Spleen (tissue), 11 donors: ENCODE measurements around the gene NCOA7. TPM values are rescaled to one million over a fixed set of nuclear protein-coding genes. Genes with fewer than 3 reads are reported as not detected.
A peak's percentile ranks its signal among the peaks of the same experiment; 100 is the strongest.

Experiments
- DNase-seq: peaks from one replicate; pipeline ENCODE4 v3.0.0-alpha.2; 2020
- H3K27ac ChIP-seq, 8 donors: fragments of 200-600 bp; sonication (generic) in 7 of 8; 1 replicate in 4 of 8; 2 replicates in 4 of 8; pipeline versions ENCODE4 v1.5.0 to v1.8.0; 2016 to 2021; ENCODE audit warnings: inconsistent platforms in 4 of 8, mild to moderate bottlenecking in 4 of 8, moderate library complexity in 1 of 8
- H3K27me3 ChIP-seq, 7 donors: fragments of 200-600 bp; sonication (generic) in 6 of 7; replicated peaks in 1 of 7; 1 replicate in 4 of 7; 2 replicates in 3 of 7; pipeline versions ENCODE4 v1.5.0 to v1.8.0; 2016 to 2021; ENCODE audit warnings: inconsistent platforms in 3 of 7, mild to moderate bottlenecking in 1 of 7
- H3K36me3 ChIP-seq, 6 donors: fragments of 200-600 bp; sonication (generic) in 5 of 6; 1 replicate in 4 of 6; 2 replicates in 2 of 6; pipeline versions ENCODE4 v1.5.0 to v1.8.0; 2016 to 2021; ENCODE audit warnings: inconsistent platforms in 2 of 6
- H3K4me1 ChIP-seq, 6 donors: fragments of 200-600 bp; sonication (generic) in 5 of 6; 1 replicate in 3 of 6; 2 replicates in 3 of 6; pipeline versions ENCODE4 v1.5.0 to v1.8.0; 2016 to 2021; ENCODE audit warnings: inconsistent platforms in 3 of 6
- H3K4me3 ChIP-seq, 8 donors: fragments of 200-600 bp; sonication (generic) in 7 of 8; 1 replicate in 4 of 8; 2 replicates in 4 of 8; pipeline versions ENCODE4 v1.5.0 to v1.8.0; 2016 to 2021; ENCODE audit warnings: inconsistent platforms in 4 of 8, mild to moderate bottlenecking in 4 of 8, moderate library complexity in 2 of 8
- H3K9me3 ChIP-seq, 8 donors: fragments of 200-600 bp; sonication (generic) in 7 of 8; 1 replicate in 4 of 8; 2 replicates in 4 of 8; pipeline versions ENCODE4 v1.5.0 to v1.8.0; 2016 to 2021; ENCODE audit warnings: inconsistent platforms in 4 of 8
- CTCF ChIP-seq, 11 experiments: fragments of 200-600 bp in 7 of 11; fragments of 450-650 bp in 4 of 11; sonication (generic) in 4 of 11; IDR thresholded peaks in 8 of 11; conservative IDR thresholded peaks in 3 of 11; 1 replicate in 7 of 11; 2 replicates in 4 of 11; pipeline versions ENCODE4 v1.4.0 to v1.8.0; 2016 to 2021; ENCODE audit warnings: antibody characterized with exemption in 11 of 11, inconsistent platforms in 4 of 11, mild to moderate bottlenecking in 1 of 11
- POLR2A ChIP-seq, 3 donors: fragments of 450-650 bp; IDR thresholded peaks; one replicate each; pipeline ENCODE4 v1.5.1; 2017; ENCODE audit warnings: antibody characterized with exemption in 3 of 3, mild to moderate bottlenecking in 1 of 3
- POLR2AphosphoS5 ChIP-seq, 3 donors: sonication (generic); formaldehyde crosslinking; IDR thresholded peaks; one replicate each; pipeline ENCODE4 v1.5.1; 2017; ENCODE audit warnings: antibody characterized with exemption in 3 of 3
- WGBS, 5 donors: extraction: QIAGEN DNeasy Blood & Tissue Kit in 3 of 5; methylation state at CpG; one replicate each; pipeline versions ENCODE4 v1.1.5 to v1.1.7; 2013 to 2018; 5-methylcytosine and 5-hydroxymethylcytosine counted together
- intact Hi-C: fragments of 100-400 bp; cut with DNase I; formaldehyde crosslinking; loops from one replicate; pipeline ENCODE4 v1.15.0; 2023; ENCODE audit warnings: low total_unique reads
- polyA plus RNA-seq, 3 donors: library from polyadenylated mRNA; stranded (reverse); fragments of 200-250 nt; gene quantifications; one replicate each; pipeline ENCODE4 v1.2.1, GENCODE V29; 2013
- total RNA-seq, 7 donors: library from RNA; depleted of rRNA in 3 of 7; stranded (reverse); fragments of >200 nt in 3 of 7; fragmentation: NEBNext Ultra II Directional in 4 of 7; extraction: Animal tissue kit (Norgen Biotek cat#: 25700) in 4 of 7; gene quantifications; one replicate each; pipeline versions ENCODE4 v1.1.0 to v1.2.1, GENCODE V29; 2016 to 2021
- donor health status: healthy with polysubstance abuse.
- donor health status: DM: no; HTN: no; CAD: no; lungs with moderate emphysema.
- donor health status: DM: no; HTN: no; CAD: no.
- donor health status: Bipolar disorder and iron deficiency.
- donor health status: healthy.
- donor health status: DM: no; HTN: no; CAD: no.
- donor health status: DM: yes; HTN: yes; CAD: no.

Gene NCOA7
- total and polyA plus RNA-seq, 10 donors, result 11.8 to 84.3 (median 43.1) TPM

DNA sequence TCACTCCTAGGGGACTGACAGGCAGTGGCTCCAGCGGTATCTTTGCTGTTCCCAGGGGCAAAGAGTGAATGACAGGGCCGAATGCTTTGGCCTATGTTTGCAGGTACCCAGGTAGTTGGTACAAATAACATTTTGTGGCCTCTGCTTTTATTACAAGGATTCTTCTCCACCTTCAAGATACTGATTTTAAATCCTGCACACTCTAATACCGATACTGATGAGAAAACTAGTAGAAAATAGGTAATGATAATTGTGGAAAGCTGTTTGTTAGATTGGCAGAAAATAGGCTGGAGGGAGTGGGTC is 166.6 kb downstream of the NCOA7 start:
- WGBS, 5 donors, result 1 to 4% (median 1%) methylated on average over 2 to 3 of the region's 3 CpGs
- intact Hi-C loops, result loop anchor here (5.0 to 10.0 kb wide), 2 partner anchors 103 to 175 kb away; no protein-coding TSS in a partner anchor
- no peak for DNase-seq
- peaks cover 0 to 10% (median 0%) of the 10 kb centered on the region in 6 donors for H3K36me3 ChIP-seq
- H3K4me1 ChIP-seq, result peaks cover 9 to 56% (median 36%) of the 10 kb centered on the region in 6 donors
- H3K4me3 ChIP-seq, result peak overlapping the region; percentile 64 to 91 (median 80)
- peak overlapping the region; percentile 90 to 99 (median 97) for H3K27ac ChIP-seq
- H3K27me3 ChIP-seq, result peaks cover 0 to 9% (median 0%) of the 10 kb centered on the region in 7 donors
- no peak for TF ChIP-seq POLR2A (IDR thresholded peaks at IDR 0.05)
- TF ChIP-seq POLR2AphosphoS5 (IDR thresholded peaks at IDR 0.05), result no peak
- TF ChIP-seq CTCF (IDR thresholded peaks at IDR 0.05 in 8 of 11, conservative IDR thresholded peaks at IDR 0.05 in 3 of 11), result no peak
- no peaks in the 10 kb centered on the region for H3K9me3 ChIP-seq

- peaks cover 9 to 59% (median 36%) of the 10 kb centered on the region in 6 donors for H3K4me1 ChIP-seq
- intact Hi-C loops, result loop anchor here (5.0 to 10.0 kb wide), 2 partner anchors 103 to 176 kb away; no protein-coding TSS in a partner anchor
- no peak for DNase-seq
- TF ChIP-seq CTCF (IDR thresholded peaks at IDR 0.05 in 8 of 11, conservative IDR thresholded peaks at IDR 0.05 in 3 of 11), result no peak
- peak in 1 of 3 donors; percentile 11 for TF ChIP-seq POLR2AphosphoS5 (IDR thresholded peaks at IDR 0.05)
- TF ChIP-seq POLR2A (IDR thresholded peaks at IDR 0.05), result no peak
- no peaks in the 10 kb centered on the region for H3K9me3 ChIP-seq
- 22 to 33% (median 26%) methylated on average over 4 of the region's 4 CpGs for WGBS, 5 donors
- H3K36me3 ChIP-seq, result peaks cover 0 to 10% (median 0%) of the 10 kb centered on the region in 6 donors
- H3K27me3 ChIP-seq, result peaks cover 0 to 9% (median 0%) of the 10 kb centered on the region in 7 donors
- peak overlapping the region in 6 of 8 donors; percentile 90 to 99 (median 98) for H3K27ac ChIP-seq
- H3K4me3 ChIP-seq, result peak overlapping the region in 7 of 8 donors; percentile 64 to 91 (median 79)
Observed at GRCh38 chr6:125957845-125958244, 167.1 kb downstream of the NCOA7 start.

DNA sequence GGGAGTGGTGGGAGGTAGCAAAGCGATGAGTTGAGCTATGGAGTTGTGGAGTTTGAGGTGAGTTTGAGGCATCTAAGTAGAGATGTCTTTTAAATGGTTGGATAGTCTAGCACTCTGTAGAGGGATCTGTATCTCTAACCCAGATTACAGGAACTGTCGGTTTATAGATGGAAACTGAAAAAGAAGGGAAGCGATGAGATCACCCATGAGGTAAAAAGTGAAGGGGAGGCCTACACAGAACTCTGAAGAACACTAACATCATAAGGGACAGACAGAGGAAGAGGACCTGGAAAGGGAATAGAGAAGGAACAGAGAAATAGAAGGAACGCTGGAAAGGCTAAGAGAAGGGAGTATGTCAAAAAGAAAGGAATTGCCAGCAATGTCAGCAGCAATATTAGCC is 168.3 kb downstream of the NCOA7 start:
- no peak for TF ChIP-seq CTCF (IDR thresholded peaks at IDR 0.05 in 8 of 11, conservative IDR thresholded peaks at IDR 0.05 in 3 of 11)
- no peak for TF ChIP-seq POLR2A (IDR thresholded peaks at IDR 0.05)
- TF ChIP-seq POLR2AphosphoS5 (IDR thresholded peaks at IDR 0.05), result no peak
- 77 to 99% (median 89%) methylated on average over 4 of the region's 4 CpGs for WGBS, 5 donors
- intact Hi-C loops, result loop anchor here (5.0 to 10.0 kb wide), 2 partner anchors 104 to 177 kb away; no protein-coding TSS in a partner anchor

GRCh38 chr6:125961117-125961516 is 170.4 kb downstream of the NCOA7 start:
- no peak for DNase-seq
- H3K4me3 ChIP-seq, result no peak overlapping the region
- H3K27ac ChIP-seq, result no peak overlapping the region
- TF ChIP-seq CTCF (IDR thresholded peaks at IDR 0.05 in 8 of 11, conservative IDR thresholded peaks at IDR 0.05 in 3 of 11) (no peak), POLR2AphosphoS5 (IDR thresholded peaks at IDR 0.05) (no peak), POLR2A (IDR thresholded peaks at IDR 0.05) (no peak)
- H3K27me3 ChIP-seq, result no peaks in the 10 kb centered on the region
- intact Hi-C loops, result no loop called here
- peaks cover 9 to 64% (median 35%) of the 10 kb centered on the region in 6 donors for H3K4me1 ChIP-seq
- H3K36me3 ChIP-seq, result peaks cover 0 to 10% (median 0%) of the 10 kb centered on the region in 6 donors
- no peaks in the 10 kb centered on the region for H3K9me3 ChIP-seq
- 89 to 94% (median 93%) methylated on average over 3 of the region's 3 CpGs for WGBS, 5 donors

More for the DNA sequence above, 168.3 kb downstream of the NCOA7 start:
- Histone ChIP-seq H3K27ac (no peak overlapping the region), H3K4me3 (no peak overlapping the region), H3K27me3 (no peaks in the 10 kb centered on the region), H3K4me1 (peaks cover 9 to 67% (median 38%) of the 10 kb centered on the region in 6 donors), H3K36me3 (peaks cover 0 to 10% (median 0%) of the 10 kb centered on the region in 6 donors), H3K9me3 (no peaks in the 10 kb centered on the region)
- no peak for DNase-seq
